Fibroblast of the conjunctiva (primary cell): Measurements from ENCODE around the gene NFIA.

ENCODE experiments used
- DNase-seq: peaks from one replicate; pipeline ENCODE4 v3.0.0-alpha.2; 2010; ENCODE audit warnings: low read depth

The NFIA gene

DNA sequence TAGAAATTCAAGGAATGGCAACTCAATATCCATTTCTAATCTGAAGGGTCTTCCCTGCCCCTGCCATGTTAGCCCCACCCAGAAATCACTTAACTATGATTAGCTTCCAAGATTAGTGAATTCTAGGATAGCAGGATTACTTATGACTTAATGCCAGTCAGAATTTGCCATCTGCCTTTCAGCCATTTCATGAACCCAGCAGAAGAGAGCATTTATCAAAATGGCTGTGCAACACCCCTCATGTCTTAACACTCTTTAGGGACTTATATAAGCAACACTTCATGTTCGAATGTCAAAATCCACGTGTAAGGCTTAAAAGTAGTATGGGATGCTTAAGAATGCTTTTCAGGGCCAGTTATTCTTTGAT, 288.5 kb downstream of the NFIA start:
- no peak for DNase-seq

DNA sequence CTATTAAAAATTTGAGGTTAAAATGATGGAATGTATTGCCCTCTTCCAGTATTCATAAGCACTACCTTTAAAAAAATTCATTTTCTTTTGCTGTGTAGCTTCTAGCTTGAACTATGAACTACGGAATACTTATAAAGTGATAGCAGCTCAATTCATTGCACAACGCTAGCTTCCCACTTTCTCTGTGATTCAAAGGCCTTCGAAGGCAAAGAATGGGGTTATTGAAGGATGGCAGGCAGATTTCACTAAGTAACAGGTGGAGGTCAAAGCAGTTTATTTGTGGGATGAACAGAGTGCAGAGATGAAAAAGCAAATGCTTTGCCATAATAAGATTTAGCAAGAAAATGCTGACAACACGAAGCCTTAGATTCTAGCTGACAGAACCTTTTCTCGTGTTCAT, 290.6 kb downstream of the NFIA start:
- DNase-seq: no peak

DNA sequence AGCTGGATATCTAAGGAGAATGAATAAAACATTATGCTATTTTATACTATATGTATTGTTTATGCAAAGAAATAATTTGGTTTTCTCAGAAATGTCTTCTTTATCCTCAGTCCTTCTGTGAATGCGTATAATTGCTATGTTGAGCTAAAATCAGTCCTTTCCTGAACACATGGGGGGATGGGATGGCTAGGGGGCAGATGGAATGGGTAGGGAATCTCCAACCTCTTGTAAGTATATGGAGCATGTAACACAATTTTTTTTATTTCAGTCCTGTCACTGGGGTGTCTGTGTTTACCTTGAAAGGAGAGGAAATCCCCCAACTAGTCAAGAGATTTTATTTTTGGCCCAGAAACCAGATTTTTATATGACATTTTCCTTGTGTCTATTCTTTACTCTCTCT, 291.8 kb downstream of the NFIA start:
- no peak for DNase-seq

DNA sequence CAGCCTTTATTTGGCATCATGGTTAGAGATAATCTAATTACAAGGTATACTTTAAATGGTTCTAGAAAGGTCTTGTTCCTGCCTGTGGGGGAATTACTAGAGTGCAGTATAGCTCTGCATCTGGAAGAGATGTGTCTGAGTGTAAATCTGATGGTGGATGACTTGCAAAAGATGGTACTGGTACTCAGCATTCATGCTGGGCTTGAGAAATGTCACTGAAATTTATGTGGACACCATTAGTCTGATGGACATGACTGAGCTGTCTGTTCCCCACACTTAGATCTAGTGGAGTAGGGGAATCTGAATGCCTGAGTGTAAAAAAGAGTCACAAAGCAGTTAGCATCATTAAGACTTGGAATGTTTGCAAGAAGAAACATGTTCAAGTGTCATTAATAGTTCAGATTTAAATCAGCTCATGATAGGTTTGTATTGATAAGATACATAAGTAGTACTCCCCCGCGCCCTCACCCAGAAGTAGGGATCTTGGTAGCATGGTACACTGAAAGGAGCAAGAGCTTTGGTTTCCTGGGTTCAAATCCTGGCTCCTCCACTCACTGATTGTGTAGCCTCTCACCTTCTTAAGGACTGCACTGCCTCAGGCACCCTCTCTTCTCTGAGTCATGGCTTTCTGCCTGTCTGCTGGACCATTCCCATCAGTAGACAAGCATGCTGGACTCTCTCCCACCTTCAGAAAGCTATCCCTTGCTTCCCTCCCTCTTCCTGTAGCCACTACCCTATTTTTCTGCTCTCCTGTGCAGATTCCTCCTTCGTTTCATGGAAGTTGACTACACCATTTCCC, 292.9 kb downstream of the NFIA start:
- DNase-seq: no peak

DNA sequence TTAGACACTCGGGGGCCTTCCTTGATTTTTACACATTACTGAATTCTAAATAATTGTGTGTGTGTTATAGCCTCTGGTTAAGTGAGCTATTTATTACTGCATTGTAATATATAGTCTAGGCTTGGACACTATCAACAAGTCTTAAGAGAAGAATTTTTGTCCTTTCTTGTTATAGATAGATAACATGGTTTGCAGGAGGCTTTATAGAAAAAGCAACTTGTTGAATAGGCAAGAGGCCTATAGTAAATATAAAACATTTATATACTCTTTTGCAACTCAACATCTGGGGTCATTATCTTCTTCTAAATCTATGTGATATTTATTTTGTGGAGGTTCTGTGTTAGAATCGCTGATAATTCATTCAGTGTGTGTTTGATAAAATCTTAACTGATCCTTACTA, 293.8 kb downstream of the NFIA start:
- DNase-seq: no peak

DNA sequence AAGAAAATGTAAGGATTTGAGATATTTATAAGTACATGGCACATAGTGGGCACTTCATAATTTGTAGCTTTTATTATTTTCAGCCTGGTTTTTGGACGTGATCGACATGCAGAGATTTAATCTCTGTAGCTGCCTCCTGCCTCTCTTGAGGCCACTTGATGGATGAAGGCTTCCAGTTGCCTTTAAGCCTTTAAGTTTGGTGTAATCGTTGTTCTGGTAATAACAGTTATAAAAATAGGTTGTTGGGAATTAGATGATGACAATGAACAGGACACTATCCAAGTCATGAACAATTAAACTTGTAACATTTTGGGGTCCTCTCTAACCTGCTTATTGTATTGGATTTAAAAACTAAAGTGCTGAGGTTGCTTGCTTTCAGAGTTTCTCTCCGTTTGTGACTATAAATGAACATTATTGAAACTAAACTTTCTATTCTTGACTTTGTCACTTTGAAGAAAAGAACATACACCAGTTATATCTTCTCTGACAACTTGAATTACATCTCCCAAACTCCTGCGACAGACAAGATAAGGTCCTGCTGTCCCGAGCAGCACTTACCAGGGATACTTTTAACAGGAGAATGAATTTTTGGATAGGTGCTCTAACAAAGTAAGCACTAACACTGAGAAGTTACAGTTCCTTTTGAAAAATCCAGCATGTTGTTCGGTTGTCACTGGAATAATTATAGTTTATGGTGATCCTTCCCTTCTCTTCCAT, 295.0 kb downstream of the NFIA start:
- DNase-seq: no peak

DNA sequence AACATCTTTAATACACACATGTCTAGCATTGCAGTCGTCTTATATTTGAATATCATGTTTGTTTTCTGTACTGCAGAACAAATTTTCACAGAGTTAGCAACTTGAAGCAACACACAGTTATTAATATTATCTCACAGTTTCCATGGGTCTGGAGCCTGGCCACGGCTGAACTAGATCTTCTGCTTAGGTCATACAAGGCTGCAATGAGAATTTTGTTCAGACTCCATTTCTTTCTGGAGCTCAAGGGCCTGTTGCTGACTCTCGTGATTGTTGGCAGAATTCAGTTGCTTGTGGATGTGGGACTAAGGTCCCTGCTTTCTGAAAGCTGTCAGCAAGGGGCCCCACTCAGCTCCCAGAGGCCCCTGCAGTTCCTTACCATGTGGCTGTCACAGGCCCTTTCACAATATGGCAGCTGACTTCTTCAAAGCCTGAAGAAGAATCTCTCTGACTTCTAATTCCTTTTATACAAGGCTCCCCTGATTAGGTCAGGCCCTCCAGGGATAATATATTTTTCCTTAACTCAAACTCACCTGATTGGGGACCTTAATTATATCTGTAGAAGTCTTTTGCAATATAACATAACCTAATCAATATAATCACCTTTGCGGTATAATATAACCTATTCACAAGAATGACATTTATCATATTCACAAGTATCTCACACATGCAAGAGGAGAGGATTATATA, 296.3 kb downstream of the NFIA start:
- DNase-seq: no peak

DNA sequence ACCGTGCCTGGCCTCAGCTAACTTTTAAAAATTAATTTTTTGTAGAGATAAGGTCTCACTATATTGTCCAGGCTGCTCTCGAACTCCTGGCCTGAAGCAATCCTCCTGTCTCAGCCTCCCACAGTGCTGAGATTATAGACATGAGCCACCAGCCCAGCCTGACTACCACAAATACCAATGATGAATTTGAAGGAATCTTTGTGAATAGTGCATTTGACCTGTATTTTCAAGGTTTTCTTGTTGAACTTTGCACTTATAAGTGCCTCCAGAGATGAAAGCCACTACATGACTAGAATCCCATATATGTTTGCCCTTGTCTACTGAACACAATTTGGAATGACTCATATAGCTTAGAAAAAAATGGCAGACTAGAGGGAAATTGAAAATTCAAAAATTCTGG, 297.3 kb downstream of the NFIA start:
- no peak for DNase-seq

DNA sequence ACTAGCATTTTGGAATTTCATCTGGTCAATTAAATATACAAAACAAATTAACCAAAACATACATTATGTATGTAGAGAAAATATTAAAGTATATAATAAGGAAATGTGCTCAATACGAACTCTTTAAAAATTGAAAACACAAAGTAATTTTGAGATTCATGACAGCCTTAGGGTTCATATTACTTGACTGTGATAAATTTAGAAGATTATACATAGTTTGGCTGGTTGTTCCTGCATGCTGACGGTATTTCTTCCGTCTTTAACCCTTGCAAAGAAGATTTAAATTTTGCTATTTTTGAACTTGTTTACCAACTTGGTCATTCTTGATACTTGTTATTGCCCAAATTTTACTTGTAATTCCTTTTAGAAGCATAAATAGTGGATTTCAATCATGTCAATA, 298.2 kb downstream of the NFIA start:
- DNase-seq: no peak

DNA sequence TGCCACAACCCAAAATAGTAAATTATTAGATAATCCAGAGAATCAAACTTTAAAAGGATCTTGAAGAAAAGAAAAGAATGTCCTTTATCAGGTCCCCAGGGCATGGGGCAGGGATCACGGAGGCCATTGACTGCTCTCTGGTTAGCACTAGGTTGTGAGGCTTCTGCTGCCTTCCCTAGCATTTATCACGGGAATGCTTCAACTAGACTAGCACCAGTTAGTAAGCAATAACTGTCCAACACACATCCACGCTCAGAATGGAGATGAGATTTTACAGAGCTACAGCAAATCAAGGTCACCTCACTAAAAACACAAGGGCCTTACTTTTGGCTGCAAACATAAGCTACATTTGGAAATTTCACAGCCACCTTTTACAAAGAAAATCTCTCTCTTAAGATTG, 304.0 kb downstream of the NFIA start:
- no peak for DNase-seq

DNA sequence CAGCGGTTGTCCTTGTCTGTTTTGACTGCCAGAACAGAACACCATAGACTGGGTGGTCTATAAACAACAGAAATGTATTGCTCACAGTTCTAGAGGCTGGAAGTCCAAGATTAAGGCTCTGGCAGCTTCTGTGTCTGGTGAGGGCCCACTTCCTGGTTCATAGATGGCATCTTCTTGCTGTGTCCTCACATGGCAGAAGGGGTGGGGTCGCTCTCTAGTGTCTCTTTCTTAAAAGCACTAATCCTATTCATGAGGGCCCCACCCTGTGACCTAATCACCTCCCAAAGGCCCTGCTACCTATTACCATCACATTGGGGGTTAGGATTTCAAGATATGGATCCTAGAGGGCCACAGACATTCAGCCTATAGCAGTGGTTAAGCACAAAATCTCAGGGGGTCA, 304.4 kb downstream of the NFIA start:
- no peak for DNase-seq

DNA sequence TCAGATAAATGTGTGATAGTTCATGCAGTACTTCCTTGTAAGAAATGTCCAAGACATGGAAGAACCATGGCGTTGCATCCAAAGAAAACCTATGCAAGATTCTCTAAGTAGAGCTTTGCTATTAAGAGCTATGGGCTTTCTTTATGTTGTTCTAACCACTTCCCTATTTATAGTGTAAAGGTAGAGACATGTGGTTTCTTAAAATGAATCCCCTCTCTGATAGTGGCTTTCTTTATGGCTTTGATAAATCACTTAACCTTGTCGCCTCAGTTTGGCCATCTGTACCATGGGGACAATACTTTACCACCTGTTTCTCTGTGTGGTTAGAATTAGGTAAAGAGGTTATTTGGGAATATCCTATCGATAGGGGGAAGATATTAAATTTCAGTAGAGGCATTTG, 305.5 kb downstream of the NFIA start:
- DNase-seq: no peak

DNA sequence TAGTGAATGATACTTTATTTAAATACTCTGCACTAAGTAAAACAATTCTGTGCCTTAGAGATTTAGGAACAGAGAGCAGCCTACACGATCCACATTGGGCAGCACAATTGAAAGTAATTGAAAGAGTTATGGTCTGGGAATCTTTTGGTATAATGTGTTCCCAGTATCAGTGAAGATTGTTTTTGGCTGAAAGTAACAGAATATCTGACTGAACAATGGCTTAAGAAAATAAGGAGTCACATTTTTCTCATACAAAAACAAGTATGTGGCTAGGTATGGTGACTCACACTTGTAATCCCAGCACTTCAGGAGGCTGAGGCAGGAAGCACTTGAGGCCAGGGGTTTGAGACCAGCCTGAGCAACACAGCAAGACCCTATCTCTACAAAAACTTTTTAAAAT, 306.2 kb downstream of the NFIA start:
- DNase-seq: no peak

DNA sequence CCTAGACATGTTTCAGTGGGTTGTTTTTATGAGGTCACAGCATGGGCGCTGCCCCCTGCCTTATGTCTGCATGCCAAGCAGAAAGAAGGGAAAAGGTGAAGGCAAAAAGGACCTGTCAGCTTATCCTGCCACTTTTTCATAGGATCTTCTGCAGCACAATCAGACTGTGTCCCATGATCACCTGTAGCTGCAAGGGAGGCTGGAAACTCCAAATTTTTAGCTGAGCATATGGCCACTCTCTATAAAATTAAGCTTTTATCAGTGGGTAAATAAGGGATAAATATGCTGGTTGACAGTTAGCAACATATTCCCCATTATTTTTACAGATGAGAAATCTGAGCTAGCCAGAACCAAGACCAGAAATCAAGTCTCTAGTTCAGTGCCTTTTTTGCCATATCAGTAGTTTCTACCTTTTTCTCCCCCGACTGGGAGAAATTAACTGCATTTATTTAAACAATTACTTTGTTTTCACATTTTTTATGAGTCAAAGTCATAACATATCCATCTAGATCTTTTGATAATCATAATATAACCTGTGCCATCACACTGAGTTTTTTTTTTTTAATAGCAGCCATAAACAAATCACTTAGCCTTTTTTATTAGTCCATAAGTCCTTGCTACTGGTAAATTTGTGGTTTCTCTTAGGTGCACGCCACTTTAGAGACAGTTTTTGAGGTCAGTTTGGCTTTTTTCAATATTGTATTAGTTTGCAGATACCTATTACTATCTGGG, 307.0 kb downstream of the NFIA start:
- DNase-seq: no peak

DNA sequence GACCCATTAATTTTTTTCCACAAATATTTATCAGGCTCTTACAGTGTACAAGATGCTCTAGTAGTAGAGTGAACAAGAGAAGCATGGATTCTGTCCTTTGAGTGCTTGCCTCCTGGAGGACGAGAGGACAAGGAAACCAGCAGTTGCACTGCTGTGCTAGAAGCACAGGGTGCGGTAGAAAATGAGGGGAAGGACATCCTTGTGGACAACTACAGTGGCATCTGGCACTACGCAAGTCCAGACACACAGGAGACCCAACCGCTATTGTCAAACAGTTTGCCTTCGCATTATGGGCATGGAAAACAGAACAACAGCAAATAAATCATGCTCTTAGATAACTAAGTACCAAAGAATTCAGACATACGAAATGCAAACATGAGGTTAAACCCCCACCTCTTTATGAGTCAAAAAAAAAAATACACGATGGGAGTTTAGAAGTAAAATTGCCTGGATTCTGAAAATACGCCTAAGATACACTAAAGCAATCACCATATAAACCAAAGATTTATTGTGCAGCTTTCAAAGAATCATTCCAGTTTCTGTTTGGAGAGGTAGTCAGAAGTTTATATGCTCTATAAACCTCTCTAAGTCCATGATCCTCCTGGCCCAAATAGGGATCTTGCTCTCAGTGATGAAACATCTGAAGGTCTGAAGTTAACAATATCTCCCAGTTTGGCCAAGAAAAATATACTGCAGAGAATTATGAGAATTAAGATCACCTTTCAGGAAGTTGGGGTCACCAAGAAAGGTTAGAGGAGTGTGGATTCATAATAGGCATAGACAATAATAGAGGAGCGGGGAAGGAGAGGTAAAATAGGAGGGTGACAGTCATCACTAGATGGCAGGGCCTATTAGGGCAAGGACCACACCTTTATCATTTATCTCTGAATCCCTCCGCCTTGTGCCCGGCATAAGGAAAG, 307.8 kb downstream of the NFIA start:
- DNase-seq: no peak

DNA sequence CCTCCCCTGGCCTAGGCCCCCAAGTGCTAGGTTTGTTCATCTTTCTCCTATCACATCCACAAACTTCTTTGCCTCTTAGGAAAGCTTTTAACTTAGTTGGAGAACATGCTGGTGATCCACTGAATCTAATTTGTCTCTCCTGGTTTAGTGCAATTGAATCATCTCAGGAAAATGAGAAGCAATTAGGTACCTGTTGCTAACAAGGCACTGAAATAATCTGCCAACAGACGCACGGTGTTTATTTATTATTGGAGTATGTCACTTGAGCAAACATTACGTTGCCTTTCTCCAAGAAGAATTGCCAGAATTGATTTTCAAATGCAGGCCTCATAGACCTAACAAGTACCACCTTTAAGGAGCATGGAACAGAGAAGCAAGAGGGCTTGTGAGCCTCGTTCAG, 309.4 kb downstream of the NFIA start:
- DNase-seq: no peak

DNA sequence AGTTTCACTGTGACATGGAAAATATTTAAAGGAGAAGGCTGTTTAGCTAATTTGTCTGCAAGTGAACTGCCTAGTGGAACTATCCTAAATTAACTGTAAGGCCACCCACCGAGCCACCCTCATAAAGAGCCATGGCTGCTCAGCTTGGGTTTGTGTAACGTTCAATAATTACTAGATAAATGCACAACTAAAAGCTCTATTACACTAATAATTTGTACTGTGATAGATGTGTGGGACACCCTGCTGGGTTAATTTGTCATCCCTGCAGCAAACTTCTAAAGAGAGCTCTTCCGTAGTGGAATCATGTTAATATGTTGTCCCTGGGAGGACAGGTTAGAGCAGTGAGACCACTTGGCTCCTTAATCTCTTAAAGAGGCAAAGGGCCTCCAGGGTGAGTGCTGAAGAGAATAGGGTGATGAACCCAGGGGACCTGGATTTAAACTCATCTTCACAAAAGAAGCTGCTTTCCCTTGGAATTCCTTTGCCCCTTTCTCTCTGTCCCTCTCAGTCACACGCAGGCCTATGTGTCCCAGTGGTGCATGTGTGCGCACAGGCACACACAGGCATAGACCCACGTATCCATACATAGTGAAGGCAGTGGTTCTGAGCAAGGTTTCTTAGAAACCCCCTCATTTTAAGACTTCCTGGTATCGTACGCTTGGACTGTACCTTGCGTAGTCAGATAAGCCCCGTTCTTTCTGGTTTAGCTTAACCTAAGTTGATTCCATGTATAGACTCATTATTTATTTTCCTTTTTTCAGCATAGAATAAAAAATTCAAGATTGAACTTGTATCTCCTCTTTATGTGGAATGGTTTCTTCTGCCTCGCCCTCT, 310.3 kb downstream of the NFIA start:
- no peak for DNase-seq

DNA sequence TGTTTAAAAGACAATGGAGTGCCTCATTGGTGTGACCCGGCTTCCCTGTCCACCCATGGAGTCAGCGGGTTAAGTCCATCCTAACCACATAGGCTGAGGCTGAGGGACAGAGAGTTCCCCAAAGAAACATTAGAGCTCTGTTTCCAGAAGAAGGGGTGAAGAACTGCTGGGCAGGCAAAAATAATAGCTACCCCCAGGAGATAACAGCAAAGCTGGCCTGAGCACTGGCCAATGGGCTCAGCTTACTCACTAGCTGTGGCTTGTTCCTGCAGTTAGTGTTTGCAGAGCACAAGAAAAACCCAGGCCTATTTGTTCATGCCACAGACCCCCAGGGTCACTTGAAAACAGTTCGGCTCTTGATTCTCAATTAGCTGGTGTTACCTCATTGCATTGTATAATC, 311.2 kb downstream of the NFIA start:
- DNase-seq: no peak

DNA sequence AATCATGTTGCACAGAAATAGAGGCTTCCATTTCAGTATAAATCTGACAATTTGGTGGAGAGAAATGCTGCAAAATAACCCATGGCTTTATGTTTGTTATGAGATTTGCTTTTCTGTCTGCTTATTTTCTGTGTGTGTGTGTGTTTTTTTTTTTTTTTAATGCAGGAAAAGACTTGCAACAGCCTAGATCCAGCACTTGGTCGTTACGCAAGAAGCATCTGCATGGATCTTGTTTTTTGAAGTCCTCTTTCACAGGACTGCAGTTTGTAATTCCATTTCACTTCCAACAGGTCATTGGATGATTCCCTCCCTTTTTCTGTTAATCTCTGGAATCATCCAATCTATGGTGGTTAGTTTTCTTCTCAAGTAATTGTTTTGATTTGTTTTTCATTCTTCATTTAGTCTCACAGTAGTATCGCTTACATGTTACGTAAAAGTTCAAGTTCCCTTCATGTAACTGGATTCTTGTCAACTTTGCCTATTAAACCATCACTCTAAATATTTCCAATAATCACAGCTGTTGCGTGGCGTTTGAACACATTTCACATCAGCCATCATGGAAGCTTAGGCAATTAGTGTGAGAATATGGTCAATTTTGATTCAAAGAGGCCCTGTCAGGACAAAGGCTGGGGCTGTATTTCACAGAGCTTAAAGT, 312.9 kb downstream of the NFIA start:
- DNase-seq: no peak

DNA sequence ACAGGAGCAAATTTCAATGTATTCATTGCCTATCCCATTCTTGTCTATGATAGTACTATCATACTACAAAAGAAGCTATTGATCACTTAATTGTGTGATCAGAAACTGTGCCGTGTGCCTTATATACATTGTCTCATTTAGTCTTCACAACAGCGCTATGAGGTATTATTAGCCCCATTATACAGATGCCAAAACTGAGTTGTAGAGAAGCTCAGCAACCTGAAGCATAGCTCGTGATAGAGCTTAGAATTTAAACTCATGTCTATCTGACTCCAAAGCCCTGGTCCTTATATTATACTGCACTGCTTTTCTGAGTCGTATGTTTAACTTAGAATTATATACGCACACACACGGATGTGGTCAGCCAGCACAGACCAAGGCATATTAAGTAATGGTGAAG, 315.1 kb downstream of the NFIA start:
- DNase-seq: no peak
